Adrenal gland (tissue), 5 donors: ENCODE measurements around the gene SRPK3.

ENCODE experiments used
- POLR2A ChIP-seq, 2 donors: fragments of 450-650 bp; IDR thresholded peaks; one replicate each; pipeline ENCODE4 v1.6.1; 2017; ENCODE audit warnings: antibody characterized with exemption in 2 of 2, mild to moderate bottlenecking in 2 of 2, moderate library complexity in 1 of 2
- TF ChIP-seq, protein P1 (sequence below), 6 experiments: fragments of 450-650 bp in 4 of 6; fragments of 200-600 bp in 2 of 6; sonication (generic) in 1 of 6; IDR thresholded peaks; 1 replicate in 5 of 6; 2 replicates in 1 of 6; pipeline versions ENCODE4 v1.5.1 to v1.8.0; 2016 to 2021; ENCODE audit warnings: antibody characterized with exemption in 6 of 6, mild to moderate bottlenecking in 2 of 6, moderate library complexity in 1 of 6
- donor health status: DM: no; HTN: no; CAD: no.

DNA sequence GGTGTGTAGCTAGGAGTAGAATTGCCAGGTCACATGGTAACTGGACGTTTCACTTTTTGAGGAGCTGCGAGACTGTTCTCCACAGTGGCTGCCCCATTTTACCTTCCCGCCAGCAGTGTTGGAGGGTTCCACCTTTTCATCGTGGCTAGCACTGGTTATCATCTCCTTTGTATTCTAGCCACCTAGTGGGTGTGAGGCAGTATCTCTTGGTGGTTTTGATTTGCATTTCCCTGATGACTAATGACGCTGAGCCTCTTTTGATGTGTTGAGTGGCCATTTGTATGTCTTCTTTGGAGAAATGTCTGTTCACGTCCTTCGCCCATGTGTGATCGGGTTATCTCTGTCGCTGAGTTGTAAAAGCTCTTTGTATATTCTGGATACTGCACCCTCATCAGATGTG lies 45.6 kb upstream of the SRPK3 start:
- TF ChIP-seq, protein P1, sequence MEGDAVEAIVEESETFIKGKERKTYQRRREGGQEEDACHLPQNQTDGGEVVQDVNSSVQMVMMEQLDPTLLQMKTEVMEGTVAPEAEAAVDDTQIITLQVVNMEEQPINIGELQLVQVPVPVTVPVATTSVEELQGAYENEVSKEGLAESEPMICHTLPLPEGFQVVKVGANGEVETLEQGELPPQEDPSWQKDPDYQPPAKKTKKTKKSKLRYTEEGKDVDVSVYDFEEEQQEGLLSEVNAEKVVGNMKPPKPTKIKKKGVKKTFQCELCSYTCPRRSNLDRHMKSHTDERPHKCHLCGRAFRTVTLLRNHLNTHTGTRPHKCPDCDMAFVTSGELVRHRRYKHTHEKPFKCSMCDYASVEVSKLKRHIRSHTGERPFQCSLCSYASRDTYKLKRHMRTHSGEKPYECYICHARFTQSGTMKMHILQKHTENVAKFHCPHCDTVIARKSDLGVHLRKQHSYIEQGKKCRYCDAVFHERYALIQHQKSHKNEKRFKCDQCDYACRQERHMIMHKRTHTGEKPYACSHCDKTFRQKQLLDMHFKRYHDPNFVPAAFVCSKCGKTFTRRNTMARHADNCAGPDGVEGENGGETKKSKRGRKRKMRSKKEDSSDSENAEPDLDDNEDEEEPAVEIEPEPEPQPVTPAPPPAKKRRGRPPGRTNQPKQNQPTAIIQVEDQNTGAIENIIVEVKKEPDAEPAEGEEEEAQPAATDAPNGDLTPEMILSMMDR (IDR thresholded peaks at IDR 0.05) = no peak
- TF ChIP-seq POLR2A (IDR thresholded peaks at IDR 0.05) = no peak
